ENCODE data around the gene ATXN7L3. TPM values are rescaled to one million over a fixed set of nuclear protein-coding genes. Genes with fewer than 3 reads are reported as not detected.

Gene ATXN7L3
- total RNA-seq, 1 donor from 2014 or later = 38.9 TPM

GRCh38 chr17:44193326-44194084 lies 6.2 kb downstream of the ATXN7L3 start:
- Mint-ChIP-seq H3K36me3 (peaks cover 24% of the 10 kb centered on the region), H3K27me3 (ENCODE audit: insufficient read depth, low read depth) (peaks cover 8% of the 10 kb centered on the region), H3K27ac (no peak overlapping the region), H3K4me1 (peaks cover 16% of the 10 kb centered on the region), H3K9me3 (no peaks in the 10 kb centered on the region), H3K4me3 (no peak overlapping the region)
- Histone ChIP-seq H3F3A (ENCODE audit: low read depth) (peaks cover 28% of the 10 kb centered on the region), H3K9me3 (ENCODE audit: low read depth) (no peaks in the 10 kb centered on the region), H3K36me3 (peaks cover 4% of the 10 kb centered on the region), H2AFZ (replicated peaks) (no peak overlapping the region), H3K4me3 (no peak overlapping the region), H3K9ac (no peak overlapping the region), H4K20me1 (ENCODE audit: low read depth) (peaks cover 6% of the 10 kb centered on the region), H3K27ac (peak overlapping the region; percentile 46), H3K27me3 (no peaks in the 10 kb centered on the region), H3K79me2 (ENCODE audit: low read depth) (peaks cover 21% of the 10 kb centered on the region), H3K4me2 (no peak overlapping the region), H3K4me1 (peaks cover 7% of the 10 kb centered on the region)
- no peak for DNase-seq (ENCODE audit: low spot score)
- no peak for TF ChIP-seq EZH2phosphoT487 (IDR thresholded peaks at IDR 0.05)

- no peak overlapping the region for H3K27ac Mint-ChIP-seq
- peaks cover 6% of the 10 kb centered on the region for H3K4me1 ChIP-seq
- peaks cover 26% of the 10 kb centered on the region for H3K36me3 Mint-ChIP-seq
- H3K4me3 Mint-ChIP-seq = no peak overlapping the region
- H4K20me1 ChIP-seq (ENCODE audit: low read depth) = no peaks in the 10 kb centered on the region
- H3K4me3 ChIP-seq = no peak overlapping the region
- TF ChIP-seq EZH2 (IDR thresholded peaks at IDR 0.05) (no peak), CTCF (IDR thresholded peaks at IDR 0.05) (no peak), EZH2phosphoT487 (IDR thresholded peaks at IDR 0.05) (no peak)
- H3K9ac ChIP-seq = no peak overlapping the region
- H3K4me2 ChIP-seq = no peak overlapping the region
- peak overlapping the region; percentile 86 for H3K27ac ChIP-seq
- peaks cover 4% of the 10 kb centered on the region for H3K36me3 ChIP-seq
- H3F3A ChIP-seq (ENCODE audit: low read depth) = peaks cover 28% of the 10 kb centered on the region
- H3K9me3 Mint-ChIP-seq = no peaks in the 10 kb centered on the region
- H2AFZ ChIP-seq (replicated peaks) = no peak overlapping the region
- H3K9me3 ChIP-seq (ENCODE audit: low read depth) = no peaks in the 10 kb centered on the region
- H3K27me3 ChIP-seq = no peaks in the 10 kb centered on the region
- no peak for DNase-seq (ENCODE audit: low spot score)
- peaks cover 21% of the 10 kb centered on the region for H3K79me2 ChIP-seq (ENCODE audit: low read depth)
- H3K4me1 Mint-ChIP-seq = peaks cover 17% of the 10 kb centered on the region
- peaks cover 12% of the 10 kb centered on the region for H3K27me3 Mint-ChIP-seq (ENCODE audit: insufficient read depth, low read depth)
These were observed 6.9 kb downstream of the ATXN7L3 start for GRCh38 chr17:44192750-44193149.

- no peak overlapping the region for H3K27ac Mint-ChIP-seq
- peaks cover 8% of the 10 kb centered on the region for H3K27me3 Mint-ChIP-seq (ENCODE audit: insufficient read depth, low read depth)
- Histone ChIP-seq H3K9me3 (ENCODE audit: low read depth) (no peaks in the 10 kb centered on the region), H3K79me2 (ENCODE audit: low read depth) (peaks cover 20% of the 10 kb centered on the region), H3K27ac (peak overlapping the region; percentile 86), H3K4me3 (no peak overlapping the region), H3K36me3 (peaks cover 4% of the 10 kb centered on the region), H2AFZ (replicated peaks) (no peak overlapping the region), H3K4me2 (no peak overlapping the region), H3F3A (ENCODE audit: low read depth) (peaks cover 28% of the 10 kb centered on the region), H3K4me1 (peaks cover 6% of the 10 kb centered on the region), H3K27me3 (no peaks in the 10 kb centered on the region), H4K20me1 (ENCODE audit: low read depth) (no peaks in the 10 kb centered on the region), H3K9ac (no peak overlapping the region)
- TF ChIP-seq EZH2phosphoT487 (IDR thresholded peaks at IDR 0.05) = no peak
- no peak for TF ChIP-seq EZH2 (IDR thresholded peaks at IDR 0.05)
- TF ChIP-seq CTCF (IDR thresholded peaks at IDR 0.05) = no peak
- no peaks in the 10 kb centered on the region for H3K9me3 Mint-ChIP-seq
- no peak for DNase-seq (ENCODE audit: low spot score)
- H3K4me1 Mint-ChIP-seq = peaks cover 17% of the 10 kb centered on the region
- H3K36me3 Mint-ChIP-seq = peaks cover 23% of the 10 kb centered on the region
- H3K4me3 Mint-ChIP-seq = no peak overlapping the region
These were observed 7.7 kb downstream of the ATXN7L3 start for GRCh38 chr17:44191941-44192496.

- H2AFZ ChIP-seq (replicated peaks) = no peak overlapping the region
- TF ChIP-seq EZH2phosphoT487 (IDR thresholded peaks at IDR 0.05) (no peak), EZH2 (IDR thresholded peaks at IDR 0.05) (no peak), CTCF (IDR thresholded peaks at IDR 0.05) (no peak)
- peaks cover 6% of the 10 kb centered on the region for H3K4me1 ChIP-seq
- Mint-ChIP-seq H3K27me3 (ENCODE audit: insufficient read depth, low read depth) (peaks cover 10% of the 10 kb centered on the region), H3K4me3 (peak overlapping the region; percentile 67), H3K36me3 (peaks cover 21% of the 10 kb centered on the region), H3K4me1 (peaks cover 20% of the 10 kb centered on the region), H3K9me3 (no peaks in the 10 kb centered on the region), H3K27ac (peak overlapping the region; percentile 76)
- H3K27me3 ChIP-seq = no peaks in the 10 kb centered on the region
- peaks cover 16% of the 10 kb centered on the region for H3K79me2 ChIP-seq (ENCODE audit: low read depth)
- no peak overlapping the region for H3K9ac ChIP-seq
- no peak for DNase-seq (ENCODE audit: low spot score)
- H3K36me3 ChIP-seq = peaks cover 4% of the 10 kb centered on the region
- H3K4me2 ChIP-seq = no peak overlapping the region
- no peaks in the 10 kb centered on the region for H3K9me3 ChIP-seq (ENCODE audit: low read depth)
- H4K20me1 ChIP-seq (ENCODE audit: low read depth) = no peaks in the 10 kb centered on the region
- H3K4me3 ChIP-seq = no peak overlapping the region
- peak overlapping the region; percentile 63 for H3K27ac ChIP-seq
- peaks cover 29% of the 10 kb centered on the region for H3F3A ChIP-seq (ENCODE audit: low read depth)
These were observed 8.3 kb downstream of the ATXN7L3 start for GRCh38 chr17:44191369-44191768.

All from neural progenitor cell (in vitro differentiated cells).